Endothelial cell of umbilical vein (primary cell): ENCODE results near the gene HAUS3. TPM values are rescaled to one million over a fixed set of nuclear protein-coding genes. Genes with fewer than 3 reads are reported as not detected.

ENCODE experiments used
- BruUV-seq: library from RNA; stranded (reverse); fragments of 400-500 nt; replicated peaks from 2 replicates; lab custom pipeline; 2021; lab: Mats Ljungman, UMichigan
- CTCF ChIA-PET: fragments of 300-600, 350-600 bp; sonication (Branson Sonifier 250); formaldehyde crosslinking; loops from one replicate; lab custom pipeline; 2021; ENCODE audit warnings: antibody characterized with exemption, inconsistent platforms; lab: Charles Lee
- POLR2A ChIA-PET: fragments of 300-600, 350-600 bp; sonication (Branson Sonifier 250); formaldehyde crosslinking; loops from one replicate; lab custom pipeline; 2021; ENCODE audit warnings: antibody characterized with exemption, inconsistent platforms; lab: Charles Lee
- DNase-seq: peaks from one replicate; pipeline ENCODE4 v3.0.0-alpha.2; 2011; ENCODE audit warnings: low read depth, low spot score
- FAIRE-seq: peaks from 2 replicates; lab custom pipeline; 2011; peaks lifted over from hg19 to GRCh38; lab: Jason Lieb, UNC
- H2AFZ ChIP-seq: 2 replicates; pipeline ENCODE4 v1.6.0; 2012; ENCODE audit warnings: low read depth, low read length, control low read depth, inconsistent platforms
- H3K27ac ChIP-seq: 2 replicates; pipeline ENCODE4 v1.5.1; 2011; ENCODE audit warnings: low read depth, mild to moderate bottlenecking, control low read depth, low read length, moderate library complexity; ENCODE audit not compliant: insufficient read depth
- H3K27me3 ChIP-seq, 2 experiments: 2 replicates each; pipeline versions ENCODE4 v1.6.0 to v1.6.1; 2011; ENCODE audit warnings: low read length in 2 of 2, mixed read lengths in 1 of 2; ENCODE audit not compliant: control insufficient read depth in 2 of 2, insufficient read depth in 2 of 2
- H3K36me3 ChIP-seq, 2 experiments: 2 replicates in 1 of 2; 3 replicates in 1 of 2; pipeline ENCODE4 v1.5.1; 2011; ENCODE audit warnings: low read length in 2 of 2, mild to moderate bottlenecking in 1 of 2, moderate library complexity in 1 of 2; ENCODE audit not compliant: control insufficient read depth in 2 of 2, insufficient read depth in 2 of 2; ENCODE audit errors: extremely low read depth in 1 of 2
- H3K4me1 ChIP-seq: 3 replicates; pipeline ENCODE4 v1.5.1; 2011; ENCODE audit warnings: mild to moderate bottlenecking, low read length; ENCODE audit not compliant: control insufficient read depth, insufficient read depth; ENCODE audit errors: extremely low read depth
- H3K4me2 ChIP-seq: 2 replicates; pipeline ENCODE4 v1.6.1; 2011; ENCODE audit warnings: low read length, control low read depth, mixed read lengths; ENCODE audit not compliant: insufficient read depth
- H3K4me3 ChIP-seq, 3 experiments: fragments of 200-600 bp in 1 of 3; sonication (generic), shearing (Covaris generic) in 1 of 3; replicated peaks in 1 of 3; 2 replicates each; pipeline ENCODE4 v1.5.1; 2011 to 2016; ENCODE audit warnings: control low read depth in 3 of 3, low read length in 3 of 3, mild to moderate bottlenecking in 2 of 3, inconsistent platforms in 1 of 3, low read depth in 1 of 3, moderate library complexity in 1 of 3; ENCODE audit not compliant: insufficient read depth in 1 of 3
- H3K79me2 ChIP-seq: 2 replicates; pipeline ENCODE4 v1.6.0; 2012; ENCODE audit warnings: low read length, inconsistent platforms; ENCODE audit not compliant: control insufficient read depth, insufficient read depth
- H3K9ac ChIP-seq: replicated peaks from 2 replicates; pipeline ENCODE3; 2011; ENCODE audit warnings: low read length, control low read depth; ENCODE audit not compliant: insufficient read depth; ENCODE audit errors: extremely low read depth
- H3K9me1 ChIP-seq: replicated peaks from 3 replicates; pipeline ENCODE4 v1.6.0; 2011; ENCODE audit warnings: mild to moderate bottlenecking, low read length; ENCODE audit not compliant: control insufficient read depth, insufficient read depth; ENCODE audit errors: extremely low read depth
- H3K9me3 ChIP-seq: replicated peaks from 2 replicates; pipeline ENCODE4 v1.5.1; 2012; ENCODE audit warnings: low read length, inconsistent platforms; ENCODE audit not compliant: control insufficient read depth, insufficient read depth
- H4K20me1 ChIP-seq: replicated peaks from 2 replicates; pipeline ENCODE3; 2011; ENCODE audit warnings: mild to moderate bottlenecking, low read length; ENCODE audit not compliant: control insufficient read depth, insufficient read depth; ENCODE audit errors: extremely low read depth
- CTCF ChIP-seq, 2 donors: IDR thresholded peaks; 1 replicate in 1 of 2; 2 replicates in 1 of 2; pipeline ENCODE4 v1.5.1; 2011; ENCODE audit warnings: low read length in 2 of 2, mild to moderate bottlenecking in 2 of 2, moderate library complexity in 2 of 2, control low read depth in 1 of 2, inconsistent platforms in 1 of 2, low read depth in 1 of 2; ENCODE audit not compliant: insufficient read depth in 1 of 2; ENCODE audit errors: extremely low read depth in 1 of 2
- FOS ChIP-seq: IDR thresholded peaks from 2 replicates; pipeline ENCODE4 v1.6.1; 2011; ENCODE audit warnings: mild to moderate bottlenecking, low read length, moderate library complexity, borderline replicate concordance; ENCODE audit not compliant: insufficient read depth
- JUN ChIP-seq: IDR thresholded peaks from 2 replicates; pipeline ENCODE4 v1.6.1; 2011; ENCODE audit warnings: borderline replicate concordance, low read depth; ENCODE audit not compliant: insufficient read length, insufficient read depth
- MAX ChIP-seq: IDR thresholded peaks from 2 replicates; pipeline ENCODE4 v1.6.1; 2011; ENCODE audit not compliant: insufficient read depth, insufficient read length
- MYC ChIP-seq: IDR thresholded peaks from one replicate; pipeline ENCODE4 v1.6.1; 2011; ENCODE audit warnings: mild to moderate bottlenecking, low read depth, low read length
- POLR2A ChIP-seq: IDR thresholded peaks from 2 replicates; pipeline ENCODE4 v1.6.1; 2012; ENCODE audit warnings: low read depth, mild to moderate bottlenecking, control low read depth, low read length
- POLR2AphosphoS5 ChIP-seq: IDR thresholded peaks from 2 replicates; pipeline ENCODE4 v1.6.1; 2012; ENCODE audit warnings: low read depth, mild to moderate bottlenecking, control low read depth, low read length, moderate library complexity; ENCODE audit not compliant: insufficient read depth
- dilution Hi-C: fragments of 300-500 bp; cut with MboI; formaldehyde crosslinking; loops from one replicate; pipeline ENCODE4 v1.15.0; 2019; ENCODE audit warnings: low sequenced_read_pairs; ENCODE audit not compliant: extremely low pct_ligation_motif_present
- intact Hi-C: fragments of 100-400 bp; cut with micrococcal nuclease; formaldehyde crosslinking; loops from one replicate; pipeline ENCODE4 v1.10.0; 2022
- polyA plus RNA-seq, 4 experiments: library from polyadenylated mRNA; depleted of rRNA in 3 of 4; stranded (reverse) in 3 of 4; unstranded in 1 of 4; fragments of >200 nt; gene quantifications; 2 replicates each; pipeline versions ENCODE4 v1.2.1 to v1.2.3, GENCODE V29; 2011 to 2012; ENCODE audit warnings: missing spikeins in 1 of 4
- total RNA-seq: library from RNA; stranded (reverse); gene quantifications from 2 replicates; pipeline ENCODE4 v1.2.3, GENCODE V29; 2021

The HAUS3 gene
- total and polyA plus RNA-seq, 2 donors (not counting 3 experiments of a cell fraction or from before 2014, with no cell fraction given), result 4.4 to 15.9 TPM

DNA sequence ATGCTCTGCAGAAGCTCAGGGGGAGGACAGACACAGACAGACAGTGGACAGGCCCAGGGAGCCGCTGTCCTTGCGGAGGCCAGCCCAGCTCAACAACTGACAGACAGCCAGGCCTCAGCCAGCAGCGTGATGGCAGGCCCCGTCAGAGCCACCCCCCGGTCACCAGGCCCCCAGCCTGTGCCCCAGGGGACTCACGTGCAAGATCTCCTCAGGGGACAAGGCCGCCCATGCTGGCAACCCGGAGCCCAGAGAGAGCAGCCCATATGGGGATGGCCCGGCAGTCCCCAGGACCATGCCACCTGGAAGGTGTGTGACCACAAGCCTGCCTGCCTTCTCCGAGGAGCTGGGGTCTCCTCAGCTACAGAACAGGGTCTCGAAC lies 48.0 kb upstream of the HAUS3 start:
- POLR2A ChIA-PET, result no interaction called here

More for the DNA sequence above, 48.0 kb upstream of the HAUS3 start:
- Histone ChIP-seq H3K9me3 (no peaks in the 10 kb centered on the region), H4K20me1 (no peaks in the 10 kb centered on the region), H3K4me1 (peaks cover 10% of the 10 kb centered on the region), H3K27ac (no peak overlapping the region), H3K27me3 (no peaks in the 10 kb centered on the region), H3K9me1 (no peaks in the 10 kb centered on the region), H3K36me3 (no peaks in the 10 kb centered on the region), H3K4me3 (no peak overlapping the region), H3K4me2 (no peak overlapping the region), H3K9ac (no peak overlapping the region), H3K79me2 (no peaks in the 10 kb centered on the region), H2AFZ (no peak overlapping the region)
- FAIRE-seq (no peak), DNase-seq (no peak)
- intact Hi-C loops, result no loop called here
- CTCF ChIA-PET, result interaction anchor here (0.8 kb wide), 1 partner anchor 48 kb away, joined by 3 read pairs; no protein-coding TSS in a partner anchor
- no peak for TF ChIP-seq POLR2AphosphoS5
- no peak for TF ChIP-seq JUN
- TF ChIP-seq MAX, result no peak
- no peak for TF ChIP-seq FOS
- no peak for TF ChIP-seq MYC
- no peak for TF ChIP-seq CTCF (IDR thresholded peaks at IDR 0.05; ENCODE audit: extremely low read depth in 1 of 2, insufficient read depth in 1 of 2, low read depth in 1 of 2, low read length in 2 of 2)
- no peak for TF ChIP-seq POLR2A
- BruUV-seq, result no TSS peak
- dilution Hi-C loops, result no loop called here
